Activated T-cell treated with anti-CD3 and anti-CD28 coated beads for 24 hours (primary cell): Measurements from ENCODE around the gene BAG3.
"Not testable (repeated sequence)": the region's sequence is repeated elsewhere in the genome, so short reads cannot be mapped to it uniquely, and the experiment has no call there.

Experiments used
- DNase-seq: peaks from one replicate; pipeline ENCODE4 v3.0.0-alpha.2; 2020; ENCODE audit warnings: low read depth

Gene BAG3

GRCh38 chr10:119694608-119695007 is 43.4 kb downstream of the BAG3 start:
- no peak for DNase-seq

GRCh38 chr10:119700321-119700954 is 49.3 kb downstream of the BAG3 start:
- no peak for DNase-seq

GRCh38 chr10:119701861-119702260 is 50.7 kb downstream of the BAG3 start:
- DNase-seq = no peak

DNA sequence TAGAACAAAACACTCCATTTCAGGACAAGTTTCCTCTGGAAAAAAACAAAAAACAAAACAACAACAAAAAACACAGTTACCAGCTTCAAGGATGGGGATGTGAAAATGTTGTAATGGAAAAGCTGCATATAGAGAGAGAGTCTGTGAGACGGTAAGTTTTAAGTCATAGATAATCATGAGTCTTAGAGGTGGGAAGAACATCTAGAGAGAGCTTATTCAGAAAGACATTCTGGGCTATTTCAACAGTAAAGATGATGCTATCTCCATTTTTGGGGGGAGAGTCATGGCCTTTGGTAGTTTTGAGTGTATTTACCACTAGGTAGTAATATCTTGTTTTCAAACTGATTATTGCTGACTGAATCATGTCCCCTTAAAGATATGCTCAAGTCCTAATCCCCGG is 51.4 kb downstream of the BAG3 start:
- no peak for DNase-seq

GRCh38 chr10:119703903-119704508 is 52.8 kb downstream of the BAG3 start:
- DNase-seq = no peak

- DNase-seq = no peak
Measured at GRCh38 chr10:119705434-119705831, 54.3 kb downstream of the BAG3 start.

GRCh38 chr10:119706521-119707278 is 55.5 kb downstream of the BAG3 start:
- DNase-seq = no peak

DNA sequence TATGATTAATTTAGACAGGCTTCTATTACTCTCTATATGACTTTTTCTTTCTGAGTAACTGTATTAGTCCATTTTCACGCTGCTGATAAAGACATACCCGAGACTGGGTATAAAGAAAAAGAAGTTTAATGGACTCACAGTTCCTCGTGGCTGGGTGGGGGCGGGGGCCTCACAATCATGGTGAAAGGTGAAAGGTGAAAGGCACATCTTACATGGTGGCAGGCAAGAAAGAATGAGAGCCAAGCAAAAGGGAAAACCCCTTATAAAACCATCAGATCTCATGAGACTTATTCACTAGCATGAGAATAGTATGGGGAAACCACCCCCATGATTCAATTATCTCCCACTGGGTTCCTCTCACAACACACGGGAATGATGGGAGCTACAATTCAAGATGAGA is 56.2 kb downstream of the BAG3 start:
- peak; percentile 49 for DNase-seq

DNA sequence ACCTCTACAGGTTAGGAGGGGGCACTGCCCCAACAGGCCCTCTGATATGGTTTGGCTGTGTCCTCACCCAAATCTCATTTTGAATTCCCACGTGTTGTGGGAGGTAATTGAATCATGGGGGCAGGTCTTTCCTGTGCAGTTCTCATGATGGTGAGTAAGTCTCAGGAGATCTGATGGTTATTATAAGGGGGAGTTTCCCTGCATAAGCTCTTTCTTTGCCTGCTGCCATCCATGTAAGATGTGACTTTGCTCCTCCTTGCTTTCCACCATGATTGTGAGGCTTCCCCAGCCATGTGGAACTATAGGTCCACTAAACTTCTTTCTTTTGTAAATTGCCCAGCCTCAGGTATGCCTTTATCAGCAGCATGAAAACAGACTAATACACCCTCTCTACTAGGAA is 59.8 kb downstream of the BAG3 start:
- DNase-seq = not testable (repeated sequence)

DNA sequence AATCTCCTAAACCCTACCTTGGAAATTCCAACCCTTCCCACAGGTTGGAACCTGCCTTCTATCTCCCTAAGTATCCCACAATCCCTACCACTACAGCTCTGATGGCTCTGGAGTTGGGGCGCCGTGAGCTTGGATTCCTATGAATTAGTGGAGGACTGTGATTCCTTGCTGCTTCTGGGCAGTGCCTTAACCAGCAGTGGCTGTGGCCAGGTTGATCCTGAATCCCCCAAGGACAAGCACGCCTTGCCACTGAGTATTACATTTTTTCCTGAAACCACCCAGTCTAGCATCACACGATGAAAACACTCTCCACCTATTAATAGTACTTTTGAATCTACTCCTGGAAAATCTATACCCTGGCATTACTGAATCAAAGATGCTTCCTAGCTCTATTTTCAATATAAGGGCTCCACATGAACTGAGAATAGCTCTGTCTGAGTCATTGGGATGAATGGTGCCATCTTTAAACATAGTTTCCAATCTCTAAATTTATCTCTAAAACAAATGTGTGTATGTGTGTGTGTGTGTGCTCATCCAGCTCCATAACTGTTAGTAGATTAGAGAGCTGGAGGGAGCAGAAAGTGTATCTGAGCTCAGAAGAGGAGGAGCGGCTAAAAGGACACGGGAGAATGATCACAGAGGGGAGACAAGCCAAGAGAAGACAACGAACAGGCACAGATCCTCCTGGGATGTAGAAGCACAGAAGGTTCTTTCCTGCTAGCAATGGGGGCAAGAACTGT is 62.7 kb downstream of the BAG3 start:
- no peak for DNase-seq

DNA sequence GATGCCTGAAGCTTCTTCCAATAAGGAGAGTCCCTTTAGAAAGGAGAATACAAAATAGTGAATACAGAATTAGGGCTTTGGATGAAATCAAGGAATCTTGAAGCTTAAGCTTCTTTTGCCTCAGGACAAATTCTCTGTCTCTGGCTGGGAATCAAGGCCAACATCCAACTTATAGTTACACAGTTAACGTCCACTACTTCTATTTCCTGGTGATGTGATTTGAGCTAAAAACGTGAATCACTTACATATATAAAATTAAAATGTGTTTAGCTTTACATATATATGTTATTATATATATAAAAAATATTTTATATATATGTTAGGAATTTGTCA is 63.3 kb downstream of the BAG3 start:
- no peak for DNase-seq

DNA sequence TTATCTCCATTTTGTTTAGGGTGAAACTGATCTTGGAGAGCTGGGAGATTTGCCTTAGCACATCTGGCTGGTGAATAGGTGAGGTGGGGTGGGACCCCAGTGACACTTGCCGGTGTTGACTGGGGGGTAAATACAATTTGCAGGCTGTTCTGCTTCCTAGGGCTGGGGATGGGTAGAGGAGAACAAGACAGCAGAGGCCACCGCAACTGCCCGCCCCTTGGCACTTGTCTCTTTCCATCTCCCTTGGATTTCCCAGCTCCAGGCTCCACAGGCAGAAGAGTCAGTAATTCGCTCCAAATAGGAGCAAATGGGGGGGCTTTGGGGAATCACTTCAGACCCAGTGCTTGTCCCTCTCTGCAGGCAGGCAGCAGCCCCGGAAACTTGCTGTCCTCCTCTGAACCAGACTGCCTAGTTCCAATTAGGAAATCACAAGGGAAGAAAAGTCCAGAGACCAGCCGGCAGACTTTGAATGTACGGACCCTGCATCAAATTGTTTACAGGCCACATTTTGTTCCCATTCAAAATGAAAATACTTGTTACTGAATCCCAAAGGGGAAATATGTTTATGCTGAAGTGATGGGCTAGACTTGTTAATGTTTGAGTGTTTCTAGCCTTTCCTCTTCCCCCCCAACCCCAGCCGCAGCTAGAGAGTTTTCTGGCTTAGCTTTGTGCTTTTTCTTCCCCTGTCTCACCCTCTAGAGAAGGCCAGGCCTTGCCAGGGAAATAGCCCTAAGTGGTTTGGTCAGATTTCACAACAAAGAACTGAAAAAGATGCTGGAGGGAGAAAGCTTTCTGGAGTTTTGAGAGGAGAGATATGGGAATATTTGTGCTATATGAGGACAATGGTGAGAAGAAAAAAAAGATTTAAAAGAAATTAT is 64.7 kb downstream of the BAG3 start:
- no peak for DNase-seq

GRCh38 chr10:119723161-119723560 is 72.0 kb downstream of the BAG3 start:
- DNase-seq = no peak

DNA sequence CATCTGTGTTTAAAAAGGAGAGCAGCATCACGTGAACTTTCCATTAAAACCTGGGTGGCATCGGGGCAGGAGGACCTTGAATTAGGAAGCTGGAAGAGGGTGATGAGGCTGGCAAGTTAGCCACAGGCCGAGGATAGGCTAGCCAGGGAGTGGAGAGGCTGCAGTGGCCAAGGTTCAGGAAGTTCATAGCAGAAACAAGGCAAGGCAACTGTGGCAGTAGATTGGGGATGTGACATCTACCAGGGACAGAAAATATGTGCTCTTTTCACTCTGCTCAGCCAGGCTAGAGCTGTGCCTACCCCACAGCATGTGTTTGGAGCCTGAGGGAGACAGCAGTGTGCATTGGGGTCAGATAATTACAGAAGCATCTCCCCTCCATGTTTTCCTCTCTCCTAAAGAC is 72.4 kb downstream of the BAG3 start:
- no peak for DNase-seq

DNA sequence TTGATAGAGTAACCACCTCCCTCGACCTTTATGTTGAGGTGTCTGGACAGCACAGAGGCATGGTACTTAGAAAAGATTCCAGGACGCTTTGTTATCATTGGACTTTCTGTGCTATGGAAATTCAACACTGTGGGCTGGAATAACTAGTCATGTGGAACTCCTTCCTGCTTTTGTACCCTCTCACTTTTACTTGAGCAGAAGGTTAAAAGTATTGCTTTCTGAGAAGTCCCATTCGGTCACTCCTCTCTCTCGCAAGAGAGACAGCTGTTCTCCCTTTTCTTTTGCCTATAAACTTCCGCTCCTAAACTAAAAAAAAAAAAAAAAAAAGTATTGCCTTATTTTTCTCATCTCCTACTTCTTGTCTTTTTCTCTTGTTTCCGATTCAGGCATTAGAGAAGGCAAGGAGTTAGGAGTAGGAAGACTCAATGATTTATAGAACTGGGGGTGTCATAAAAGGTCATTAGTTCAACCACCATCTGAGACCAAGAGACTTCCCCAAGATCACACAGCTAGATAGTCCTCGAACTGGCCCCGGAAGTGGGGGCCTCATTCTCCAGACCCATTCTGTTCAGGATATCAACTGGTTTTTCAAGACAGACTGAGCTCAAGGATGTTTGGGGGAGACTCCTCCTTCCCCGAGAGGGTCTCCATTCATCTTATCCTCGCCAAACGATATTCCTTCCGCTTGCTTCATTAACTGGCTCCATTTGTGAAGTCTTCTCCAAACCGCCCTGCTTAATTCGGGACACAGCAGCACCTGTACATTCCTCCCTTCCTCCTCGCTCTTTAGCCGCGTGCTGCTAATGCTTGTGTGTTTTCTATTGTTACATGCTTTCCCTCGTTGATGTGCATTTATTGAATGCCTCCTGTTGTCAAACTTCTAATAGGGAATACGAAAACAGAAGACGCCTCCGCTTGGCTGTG is 73.7 kb downstream of the BAG3 start:
- DNase-seq = no peak

DNA sequence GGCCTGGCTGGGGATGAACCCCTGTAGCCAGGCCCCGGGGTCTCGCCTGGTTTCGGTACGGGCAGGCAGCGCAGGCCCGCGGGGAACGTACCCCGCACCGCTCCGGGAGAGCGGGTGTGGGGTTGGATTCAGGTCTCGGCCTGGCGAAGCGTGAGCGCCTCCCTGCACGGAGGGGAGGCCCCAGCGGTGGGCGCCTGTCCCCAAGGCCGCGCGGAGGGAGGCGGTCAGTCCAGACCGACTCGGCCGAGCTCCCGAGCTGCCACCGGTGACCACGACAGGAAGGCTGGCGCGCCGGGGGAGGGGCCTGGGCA is 74.3 kb downstream of the BAG3 start:
- no peak for DNase-seq

- DNase-seq = peak; percentile 99
Measured at GRCh38 chr10:119725828-119726675, 74.9 kb downstream of the BAG3 start, which contains the start of gene INPP5F. INPP5F (plus strand) TSS chr10:119726050; CDS start chr10:119726263, 213 bp downstream.

- DNase-seq = no peak
Measured at GRCh38 chr10:119726676-119727261, 75.6 kb downstream of the BAG3 start.
